Measurements from ENCODE around the gene PER2. TPM values are rescaled to one million over a fixed set of nuclear protein-coding genes. Genes with fewer than 3 reads are reported as not detected.

PER2 gene
- total and polyA plus RNA-seq, 9 of the 15 experiments (the other 6 are each of a cell fraction or from before 2014, with no cell fraction given) = 1.1 to 10.3 (median 2.9) TPM

DNA sequence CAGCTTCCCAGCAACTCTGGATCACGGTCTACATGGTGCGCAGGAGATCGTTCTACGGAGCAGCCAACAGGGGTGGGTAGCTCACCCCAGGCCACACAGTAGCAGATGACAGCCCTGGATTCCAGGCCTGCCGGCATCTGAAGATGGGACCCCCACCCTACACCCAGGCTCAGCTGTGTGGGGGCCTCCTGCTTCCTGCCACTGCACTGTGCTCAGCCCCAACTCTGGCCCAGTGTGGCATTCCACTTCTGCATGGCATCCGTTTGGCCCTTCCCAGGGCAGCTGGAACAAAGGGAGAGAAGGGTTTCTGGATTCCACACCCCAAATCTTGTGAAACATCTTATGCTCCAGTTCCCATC is 9.1 kb downstream of the PER2 start:
- in situ Hi-C loops (cut with MboI) (no loop called here), intact Hi-C loops (cut with micrococcal nuclease) (no loop called here)
- no peak overlapping the region for H3K9ac ChIP-seq (ENCODE audit: insufficient read depth in 1 of 2, low read depth in 2 of 2, low read length in 2 of 2)
- H3K79me2 ChIP-seq (ENCODE audit: control insufficient read depth, insufficient read depth, low read length) = peaks cover 13% of the 10 kb centered on the region
- no peak overlapping the region for H3K4me2 ChIP-seq (ENCODE audit: insufficient read depth, low read length)
- no peaks in the 10 kb centered on the region for H4K20me1 ChIP-seq (replicated peaks; ENCODE audit: control insufficient read depth, insufficient read depth, low read length)
- ChIA-PET CTCF (ENCODE audit: low intra/inter-chr PET ratio) (no interaction called here), POLR2A (no interaction called here)
- DNase-seq (ENCODE audit: extremely low read depth in 1 of 4, low spot score in 3 of 4) (no peak), FAIRE-seq (no peak), ATAC-seq (no peak)
- no peak overlapping the region for H3K4me3 ChIP-seq
- TF ChIP-seq CC2D1A (IDR thresholded peaks at IDR 0.05) (no peak), ZFP1 (CRISPR knock-in tag; IDR thresholded peaks at IDR 0.05) (no peak), HCFC1 (IDR thresholded peaks at IDR 0.05; ENCODE audit: low read depth, low read length) (no peak), GTF2E2 (tag; IDR thresholded peaks at IDR 0.05) (no peak), SMARCA5 (IDR thresholded peaks at IDR 0.05) (no peak), MCM7 (IDR thresholded peaks at IDR 0.05) (no peak), CREM (IDR thresholded peaks at IDR 0.05; ENCODE audit: low read depth) (no peak), E2F3 (CRISPR knock-in tag; IDR thresholded peaks at IDR 0.05) (no peak), POLR2AphosphoS5 (IDR thresholded peaks at IDR 0.05; ENCODE audit: control insufficient read depth, insufficient read depth, low read depth, low read length) (no peak), CBFA2T2 (conservative IDR thresholded peaks at IDR 0.05) (no peak), PTBP1 (IDR thresholded peaks at IDR 0.05; ENCODE audit: low read depth, low read length) (no peak), NCOA4 (IDR thresholded peaks at IDR 0.05; ENCODE audit: partially characterized antibody) (no peak), KLF6 (CRISPR knock-in tag; IDR thresholded peaks at IDR 0.05; ENCODE audit: borderline replicate concordance) (no peak)
- TF ChIP-seq, protein P1, sequence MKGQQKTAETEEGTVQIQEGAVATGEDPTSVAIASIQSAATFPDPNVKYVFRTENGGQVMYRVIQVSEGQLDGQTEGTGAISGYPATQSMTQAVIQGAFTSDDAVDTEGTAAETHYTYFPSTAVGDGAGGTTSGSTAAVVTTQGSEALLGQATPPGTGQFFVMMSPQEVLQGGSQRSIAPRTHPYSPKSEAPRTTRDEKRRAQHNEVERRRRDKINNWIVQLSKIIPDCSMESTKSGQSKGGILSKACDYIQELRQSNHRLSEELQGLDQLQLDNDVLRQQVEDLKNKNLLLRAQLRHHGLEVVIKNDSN (CRISPR knock-in tag; IDR thresholded peaks at IDR 0.05) = no peak
- TF ChIP-seq, protein P2, sequence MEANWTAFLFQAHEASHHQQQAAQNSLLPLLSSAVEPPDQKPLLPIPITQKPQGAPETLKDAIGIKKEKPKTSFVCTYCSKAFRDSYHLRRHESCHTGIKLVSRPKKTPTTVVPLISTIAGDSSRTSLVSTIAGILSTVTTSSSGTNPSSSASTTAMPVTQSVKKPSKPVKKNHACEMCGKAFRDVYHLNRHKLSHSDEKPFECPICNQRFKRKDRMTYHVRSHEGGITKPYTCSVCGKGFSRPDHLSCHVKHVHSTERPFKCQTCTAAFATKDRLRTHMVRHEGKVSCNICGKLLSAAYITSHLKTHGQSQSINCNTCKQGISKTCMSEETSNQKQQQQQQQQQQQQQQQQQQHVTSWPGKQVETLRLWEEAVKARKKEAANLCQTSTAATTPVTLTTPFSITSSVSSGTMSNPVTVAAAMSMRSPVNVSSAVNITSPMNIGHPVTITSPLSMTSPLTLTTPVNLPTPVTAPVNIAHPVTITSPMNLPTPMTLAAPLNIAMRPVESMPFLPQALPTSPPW (CRISPR knock-in tag; IDR thresholded peaks at IDR 0.05) = no peak
- H3K4me1 ChIP-seq (replicated peaks in 1 of 2; ENCODE audit: control insufficient read depth in 2 of 2, insufficient read depth in 2 of 2, low read length in 2 of 2) = peaks cover 0 to 20% of the 10 kb centered on the region in 2 experiments; a peak in 2 of 5 replicates
- whole genome bisulfite sequencing (ENCODE audit: insufficient coverage, low coverage, missing lambda C conversion rate) = 90% methylated on average over 4 of the region's 6 CpGs
- H3K27me3 ChIP-seq (ENCODE audit: control insufficient read depth in 2 of 2, insufficient read depth in 2 of 2, low read length in 2 of 2) = no peaks in the 10 kb centered on the region
- no peak overlapping the region for H3K27ac ChIP-seq (ENCODE audit: extremely low read depth, low read depth, low read length)
- peaks cover 23% of the 10 kb centered on the region; the same call in 1 of the 3 replicates for H3K36me3 ChIP-seq (ENCODE audit: control insufficient read depth, insufficient read depth, low read length)
- no TSS peak for BruUV-seq (replicated peaks)
- no peak overlapping the region for H2AFZ ChIP-seq (ENCODE audit: low read depth, low read length)
- no peaks in the 10 kb centered on the region for H3K9me3 ChIP-seq (replicated peaks; ENCODE audit: control insufficient read depth, insufficient read depth, low read depth, low read length)
- H3K9me1 ChIP-seq (ENCODE audit: control insufficient read depth, insufficient read depth, low read length) = no peaks in the 10 kb centered on the region

Measured in K562 (cell line).